Large intestine (tissue), 12 donors: Measurements from ENCODE around the gene OR7E24. TPM values are rescaled to one million over a fixed set of nuclear protein-coding genes. Genes with fewer than 3 reads are reported as not detected.
"Not testable (repeated sequence)": the region's sequence is repeated elsewhere in the genome, so short reads cannot be mapped to it uniquely, and the experiment has no call there.

Experiments
- DNase-seq, 2 donors: peaks; one replicate each; pipeline versions ENCODE4 v3.0.0 to v3.0.0-alpha.2; 2013
- H3K27ac ChIP-seq: one replicate; pipeline ENCODE4 v1.5.1; 2013; ENCODE audit warnings: low read length
- H3K27me3 ChIP-seq: 2 replicates; pipeline ENCODE4 v1.6.1; 2013; ENCODE audit warnings: low read length; ENCODE audit not compliant: control insufficient read depth, insufficient read depth
- H3K36me3 ChIP-seq: 2 replicates; pipeline ENCODE4 v1.6.1; 2013; ENCODE audit warnings: low read length; ENCODE audit not compliant: control insufficient read depth, insufficient read depth
- H3K4me1 ChIP-seq: one replicate; pipeline ENCODE4 v1.6.1; 2013; ENCODE audit warnings: low read length; ENCODE audit not compliant: control insufficient read depth, insufficient read depth
- H3K4me3 ChIP-seq: one replicate; pipeline ENCODE4 v1.5.1; 2013; ENCODE audit warnings: low read length
- H3K9me3 ChIP-seq: one replicate; pipeline ENCODE4 v1.6.1; 2013; ENCODE audit warnings: mild to moderate bottlenecking, low read depth, low read length, moderate library complexity; ENCODE audit not compliant: control insufficient read depth
- WGBS: methylation state at CpG from one replicate; pipeline ENCODE4 v1.1.5; 2013; ENCODE audit warnings: low lambda C conversion rate; ENCODE audit not compliant: insufficient coverage; 5-methylcytosine and 5-hydroxymethylcytosine counted together
- long read RNA-seq, 11 donors: transcript quantifications; one replicate each; lab custom pipeline, GENCODE V29; 2026
- polyA plus RNA-seq: library from polyadenylated mRNA; unstranded; fragments of 120-200 nt; gene quantifications from one replicate; pipeline ENCODE4 v1.2.1, GENCODE V29; 2013

Gene OR7E24
- polyA plus RNA-seq = not detected
- long read RNA-seq, donor 1 = 0 reads
- long read RNA-seq, donor 2 = 0 reads
- long read RNA-seq, donor 3 = 0 reads
- long read RNA-seq, donor 4 = 0 reads
- long read RNA-seq, donor 5 = 0 reads
- long read RNA-seq, donor 6 = 0 reads
- long read RNA-seq, donor 7 = 0 reads
- long read RNA-seq, donor 8 = 0 reads
- long read RNA-seq, donor 9 = 0 reads
- long read RNA-seq, donor 10 = 0 reads
- long read RNA-seq, donor 11 = 0 reads

GRCh38 chr19:9250630-9251029 lies at the start of gene OR7E24:
TSS of gene OR7E24 (plus strand) at chr19:9250930. CDS start at chr19:9251044, 114 bp downstream.
- Histone ChIP-seq H3K4me3 (no peak within 1 kb of the TSS), H3K36me3 (no peaks in the 10 kb centered on the region), H3K4me1 (no peaks in the 10 kb centered on the region), H3K9me3 (peaks cover 2% of the 10 kb centered on the region), H3K27me3 (no peaks in the 10 kb centered on the region), H3K27ac (no peak within 1 kb of the TSS)
- no peak for DNase-seq
- 100% methylated on average over 1 of the region's 1 CpG for WGBS

- no peak overlapping the region for H3K27ac ChIP-seq
- no peaks in the 10 kb centered on the region for H3K9me3 ChIP-seq
- DNase-seq = peak; percentile 21 to 29
- no peaks in the 10 kb centered on the region for H3K4me1 ChIP-seq
- H3K27me3 ChIP-seq = no peaks in the 10 kb centered on the region
- no peaks in the 10 kb centered on the region for H3K36me3 ChIP-seq
- H3K4me3 ChIP-seq = no peak overlapping the region
- WGBS = no CpG with 5 or more reads among the region's 13 CpGs
Measured at GRCh38 chr19:9205501-9206113, 45.1 kb upstream of the OR7E24 start.

DNA sequence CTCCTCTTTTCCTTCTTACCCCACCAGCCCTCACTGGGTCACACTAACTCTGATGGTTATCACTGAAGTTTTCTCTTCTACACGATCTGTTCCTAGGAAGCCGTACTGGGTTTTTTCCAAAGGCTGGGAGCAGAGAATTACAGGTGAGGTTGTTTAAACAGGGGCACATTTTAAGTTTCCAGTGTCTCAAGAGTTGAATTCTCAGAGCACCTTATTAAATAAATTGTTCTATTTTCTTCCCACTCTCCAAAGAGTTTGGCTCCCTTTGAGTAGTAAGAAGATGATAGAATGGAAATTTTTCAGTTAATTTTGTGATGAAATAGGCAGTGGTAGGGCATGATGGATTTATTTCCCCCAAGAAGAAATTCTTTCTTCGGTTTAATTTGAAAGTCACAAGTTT lies 31.2 kb upstream of the OR7E24 start, which contains the start of gene OR7D4:
TSS of gene OR7D4 (minus strand) at position 101 of the 400 bp plus-strand sequence. CDS start 4,752 bp downstream, outside the sequence.
- Histone ChIP-seq H3K27ac (no peak within 1 kb of the TSS), H3K36me3 (no peaks in the 10 kb centered on the region), H3K4me3 (no peak within 1 kb of the TSS), H3K27me3 (no peaks in the 10 kb centered on the region), H3K4me1 (no peaks in the 10 kb centered on the region), H3K9me3 (no peaks in the 10 kb centered on the region)
- no CpG with 5 or more reads among the region's 3 CpGs for WGBS
- DNase-seq = no peak

DNA sequence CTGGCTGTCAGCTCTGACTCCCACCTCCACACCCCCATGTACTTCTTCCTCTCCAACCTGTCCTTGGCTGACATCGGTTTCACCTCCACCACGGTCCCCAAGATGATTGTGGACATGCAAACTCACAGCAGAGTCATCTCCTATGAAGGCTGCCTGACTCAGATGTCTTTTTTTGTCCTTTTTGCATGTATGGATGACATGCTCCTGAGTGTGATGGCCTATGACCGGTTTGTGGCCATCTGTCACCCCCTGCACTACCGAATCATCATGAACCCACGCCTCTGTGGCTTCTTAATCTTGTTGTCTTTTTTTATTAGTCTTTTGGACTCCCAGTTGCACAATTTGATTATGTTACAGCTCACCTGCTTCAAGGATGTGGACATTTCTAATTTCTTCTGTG lies 506 bp downstream of the OR7E24 start:
- WGBS = no CpG with 5 or more reads among the region's 5 CpGs
- no peaks in the 10 kb centered on the region for H3K36me3 ChIP-seq

GRCh38 chr19:9283485-9283884 lies 32.8 kb downstream of the OR7E24 start:
- H3K4me1 ChIP-seq, H3K9me3 ChIP-seq, H3K27me3 ChIP-seq, H3K4me3 ChIP-seq, DNase-seq, H3K36me3 ChIP-seq, H3K27ac ChIP-seq: not testable (repeated sequence)
- WGBS = no CpG with 5 or more reads among the region's 38 CpGs

More for the DNA sequence above, 506 bp downstream of the OR7E24 start:
- H3K4me3 ChIP-seq = no peak overlapping the region
- peaks cover 2% of the 10 kb centered on the region for H3K9me3 ChIP-seq
- H3K27ac ChIP-seq = no peak overlapping the region
- H3K4me1 ChIP-seq = no peaks in the 10 kb centered on the region
- no peak for DNase-seq
- H3K27me3 ChIP-seq = no peaks in the 10 kb centered on the region

- peaks cover 2% of the 10 kb centered on the region for H3K36me3 ChIP-seq
- no CpG with 5 or more reads among the region's 2 CpGs for WGBS
- H3K9me3 ChIP-seq = peaks cover 15% of the 10 kb centered on the region
- DNase-seq = no peak
- H3K4me1 ChIP-seq = no peaks in the 10 kb centered on the region
- no peaks in the 10 kb centered on the region for H3K27me3 ChIP-seq
- no peak overlapping the region for H3K4me3 ChIP-seq
- H3K27ac ChIP-seq = no peak overlapping the region
Measured at GRCh38 chr19:9289231-9289884, 38.6 kb downstream of the OR7E24 start.

DNA sequence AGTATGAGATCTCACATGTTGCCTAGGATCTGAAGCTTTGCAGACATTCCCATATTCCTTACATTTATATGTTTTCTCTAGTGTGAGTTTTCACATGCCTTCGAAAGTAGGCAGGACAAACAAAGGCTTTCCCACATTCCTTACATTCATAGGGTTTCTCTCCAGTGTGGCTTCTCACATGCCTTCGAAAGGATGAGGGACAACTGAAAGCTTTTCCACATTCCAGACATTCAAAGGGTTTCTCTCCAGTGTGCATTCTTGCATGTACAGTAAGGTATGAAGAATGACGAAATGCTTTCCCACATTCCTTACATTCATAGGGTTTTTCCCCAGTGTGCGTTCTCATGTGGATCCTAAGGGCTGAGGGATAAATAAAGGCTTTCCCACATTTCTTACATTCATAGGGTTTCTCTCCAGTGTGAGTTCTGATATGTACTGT lies 44.7 kb downstream of the OR7E24 start:
- Histone ChIP-seq H3K9me3 (peaks cover 28% of the 10 kb centered on the region), H3K27me3 (no peaks in the 10 kb centered on the region), H3K4me3 (no peak overlapping the region), H3K4me1 (no peaks in the 10 kb centered on the region), H3K27ac (no peak overlapping the region), H3K36me3 (peaks cover 25% of the 10 kb centered on the region)
- no CpG with 5 or more reads among the region's 4 CpGs for WGBS
- DNase-seq = no peak

DNA sequence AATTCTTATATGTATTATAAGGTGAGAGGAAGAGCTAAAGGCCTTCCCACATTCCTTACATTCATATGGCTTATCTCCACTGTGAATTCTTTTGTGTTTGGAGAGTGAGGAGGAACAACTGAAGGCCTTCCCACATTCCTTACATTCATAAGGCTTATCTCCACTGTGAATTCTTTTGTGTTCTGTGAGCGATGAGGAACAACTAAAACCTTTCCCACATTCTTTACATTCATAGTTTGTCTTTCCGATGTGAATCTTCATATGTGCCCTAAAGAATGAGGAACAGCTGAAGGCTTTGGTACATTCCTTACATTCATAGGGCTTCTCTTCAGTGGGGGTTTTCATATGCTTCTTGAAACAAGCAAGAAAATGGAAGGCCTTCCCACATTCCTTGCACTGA lies 45.6 kb downstream of the OR7E24 start:
- Histone ChIP-seq H3K27ac (no peak overlapping the region), H3K27me3 (no peaks in the 10 kb centered on the region), H3K36me3 (peaks cover 33% of the 10 kb centered on the region), H3K4me1 (no peaks in the 10 kb centered on the region), H3K4me3 (no peak overlapping the region), H3K9me3 (peaks cover 28% of the 10 kb centered on the region)
- no peak for DNase-seq
- WGBS = no CpG with 5 or more reads among the region's 2 CpGs

Other genes starting within 250 kb of the OR7E24 start
- gene MUC16, start 240.5 kb upstream of the OR7E24 start, polyA plus RNA-seq = 0.78 TPM
- gene OR1M1, start 163.9 kb upstream of the OR7E24 start, polyA plus RNA-seq = not detected
- gene OR7G2, start 143.5 kb upstream of the OR7E24 start, polyA plus RNA-seq = not detected
- gene OR7G1, start 135.2 kb upstream of the OR7E24 start, polyA plus RNA-seq = not detected
- not detected for gene OR7G3, start 124.0 kb upstream of the OR7E24 start, polyA plus RNA-seq
- gene ZNF317, start 110.5 kb upstream of the OR7E24 start, polyA plus RNA-seq = 34.3 TPM
- 0.03 TPM for gene OR7D2, start 72.0 kb upstream of the OR7E24 start, polyA plus RNA-seq
- gene OR7D4, start 31.3 kb upstream of the OR7E24 start, polyA plus RNA-seq = not detected
- gene ZNF699, start 58.9 kb downstream of the OR7E24 start, polyA plus RNA-seq = 3.5 TPM
- 9.7 TPM for gene ZNF559, start 73.2 kb downstream of the OR7E24 start, polyA plus RNA-seq
- gene ZNF177, start 112.1 kb downstream of the OR7E24 start, polyA plus RNA-seq = 2.9 TPM
- gene ZNF266, start 184.6 kb downstream of the OR7E24 start, polyA plus RNA-seq = 62.6 TPM
- 0.06 TPM for gene ZNF560, start 247.7 kb downstream of the OR7E24 start, polyA plus RNA-seq